GM12864 (cell line): ENCODE data around the gene IL5.
"Not testable (repeated sequence)": the region's sequence is repeated elsewhere in the genome, so short reads cannot be mapped to it uniquely, and the experiment has no call there.

Experiments
- DNase-seq: peaks from one replicate; pipeline ENCODE4 v3.0.0-alpha.2; 2011; ENCODE audit warnings: low read depth
- H3K4me3 ChIP-seq: 2 replicates; pipeline ENCODE4 v1.5.1; 2011; ENCODE audit warnings: mild to moderate bottlenecking, low read depth, low read length, control low read depth
- TF ChIP-seq, protein P1 (sequence below): IDR thresholded peaks from 2 replicates; pipeline ENCODE4 v1.5.1; 2011; ENCODE audit warnings: low read depth, mild to moderate bottlenecking, moderate library complexity, low read length, control low read depth, inconsistent platforms; ENCODE audit errors: missing control alignments

The IL5 gene

DNA sequence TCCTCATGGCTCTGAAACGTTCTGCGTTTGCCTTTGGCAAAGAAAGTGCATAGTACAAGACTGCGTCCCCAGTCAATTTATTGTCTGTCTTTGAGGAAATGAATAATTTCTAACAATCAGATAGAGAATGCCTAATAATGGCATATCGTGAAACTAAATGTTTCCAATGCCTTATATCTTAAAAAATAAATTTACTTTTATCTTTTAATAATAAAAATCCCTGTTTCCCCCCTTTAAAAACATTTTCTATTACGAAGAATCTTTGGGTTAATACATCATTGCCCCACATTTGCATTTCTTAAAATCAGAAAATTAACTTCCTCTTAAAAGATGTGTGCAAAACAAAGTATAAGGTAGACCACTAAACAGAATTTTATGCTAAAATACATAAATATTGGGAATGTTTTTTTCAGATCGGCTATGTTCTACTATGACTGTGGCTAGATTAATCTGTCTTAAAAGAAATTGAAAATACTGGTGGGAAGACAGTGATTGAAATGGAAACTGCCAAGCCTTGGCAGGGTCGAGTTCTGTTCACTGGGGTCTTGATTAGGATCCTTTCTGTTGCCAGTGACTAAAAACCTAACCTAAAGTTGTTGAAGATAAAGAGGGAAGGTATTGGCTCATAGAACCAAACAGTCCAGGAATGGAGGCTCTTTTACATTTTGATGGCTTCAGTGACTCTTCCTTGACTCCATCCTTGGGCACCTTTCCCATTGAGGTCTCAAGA is at the start of gene IL5:
IL5 (minus strand) TSS at position 51 of the 730 bp plus-strand sequence; CDS start at position 7, 44 bp downstream.
- TF ChIP-seq, protein P1, sequence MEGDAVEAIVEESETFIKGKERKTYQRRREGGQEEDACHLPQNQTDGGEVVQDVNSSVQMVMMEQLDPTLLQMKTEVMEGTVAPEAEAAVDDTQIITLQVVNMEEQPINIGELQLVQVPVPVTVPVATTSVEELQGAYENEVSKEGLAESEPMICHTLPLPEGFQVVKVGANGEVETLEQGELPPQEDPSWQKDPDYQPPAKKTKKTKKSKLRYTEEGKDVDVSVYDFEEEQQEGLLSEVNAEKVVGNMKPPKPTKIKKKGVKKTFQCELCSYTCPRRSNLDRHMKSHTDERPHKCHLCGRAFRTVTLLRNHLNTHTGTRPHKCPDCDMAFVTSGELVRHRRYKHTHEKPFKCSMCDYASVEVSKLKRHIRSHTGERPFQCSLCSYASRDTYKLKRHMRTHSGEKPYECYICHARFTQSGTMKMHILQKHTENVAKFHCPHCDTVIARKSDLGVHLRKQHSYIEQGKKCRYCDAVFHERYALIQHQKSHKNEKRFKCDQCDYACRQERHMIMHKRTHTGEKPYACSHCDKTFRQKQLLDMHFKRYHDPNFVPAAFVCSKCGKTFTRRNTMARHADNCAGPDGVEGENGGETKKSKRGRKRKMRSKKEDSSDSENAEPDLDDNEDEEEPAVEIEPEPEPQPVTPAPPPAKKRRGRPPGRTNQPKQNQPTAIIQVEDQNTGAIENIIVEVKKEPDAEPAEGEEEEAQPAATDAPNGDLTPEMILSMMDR, result no peak

GRCh38 chr5:132592521-132592920 is 49.2 kb upstream of the IL5 start:
- TF ChIP-seq, protein P1, result no peak

More for the DNA sequence above, at the start of gene IL5:
- H3K4me3 ChIP-seq, result no peak within 1 kb of the TSS
- DNase-seq, result no peak

DNA sequence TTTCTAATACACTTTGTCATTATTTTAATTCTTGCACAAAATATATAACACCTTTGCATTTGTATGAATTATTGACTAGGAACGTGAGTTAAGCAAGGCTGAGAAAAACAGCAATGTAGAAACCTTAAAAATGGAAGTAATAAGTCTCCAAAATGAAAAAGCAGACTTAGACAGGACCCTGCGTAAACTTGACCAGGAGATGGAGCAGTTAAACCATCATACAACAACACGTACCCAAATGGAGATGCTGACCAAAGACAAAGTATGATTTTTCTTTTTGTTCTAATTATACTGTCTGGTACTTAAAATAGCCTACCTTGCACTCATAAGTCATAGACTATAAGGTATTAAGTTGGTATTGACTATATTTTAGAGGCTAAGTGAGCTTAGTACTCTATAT is 47.8 kb upstream of the IL5 start:
- H3K4me3 ChIP-seq, result no peak overlapping the region
- DNase-seq, result no peak
- TF ChIP-seq, protein P1, result no peak

More at GRCh38 chr5:132592521-132592920, 49.2 kb upstream of the IL5 start:
- H3K4me3 ChIP-seq, result no peak overlapping the region
- no peak for DNase-seq

DNA sequence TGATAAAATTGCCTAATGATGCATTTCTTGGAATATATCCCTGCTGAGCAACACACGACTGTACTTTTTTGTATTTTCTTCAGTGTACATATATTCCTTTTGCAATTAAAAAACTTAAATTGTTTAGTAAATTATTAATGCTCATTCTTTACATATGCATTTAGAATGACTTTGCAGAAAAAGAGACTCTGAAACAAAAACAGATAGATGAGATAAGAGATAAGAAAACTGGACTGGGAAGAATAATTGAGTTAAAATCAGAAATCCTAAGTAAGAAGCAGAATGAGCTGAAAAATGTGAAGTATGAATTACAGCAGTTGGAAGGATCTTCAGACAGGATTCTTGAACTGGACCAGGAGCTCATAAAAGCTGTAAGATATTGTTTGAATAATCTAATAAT is 46.1 kb upstream of the IL5 start:
- no peak for DNase-seq
- TF ChIP-seq, protein P1, result no peak
- H3K4me3 ChIP-seq, result no peak overlapping the region

- no peak for DNase-seq
- TF ChIP-seq, protein P1, result no peak
- no peak overlapping the region for H3K4me3 ChIP-seq
Measured at GRCh38 chr5:132586063-132586462, 42.7 kb upstream of the IL5 start.

DNA sequence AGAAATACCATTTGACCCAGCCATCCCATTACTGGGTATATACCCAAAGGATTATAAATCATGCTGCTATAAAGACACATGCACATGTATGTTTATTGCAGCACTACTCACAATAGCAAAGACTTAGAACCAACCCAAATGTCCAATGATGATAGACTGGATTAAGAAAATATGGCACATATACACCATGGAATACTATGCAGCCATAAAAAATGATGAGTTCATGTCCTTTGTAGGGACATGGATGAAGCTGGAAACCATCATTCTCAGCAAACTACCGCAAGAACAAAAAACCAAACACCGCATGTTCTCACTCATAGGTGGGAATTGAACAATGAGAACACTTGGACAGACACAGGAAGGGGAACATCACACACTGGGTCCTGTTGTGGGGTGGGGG is 41.2 kb upstream of the IL5 start:
- not testable (repeated sequence) for H3K4me3 ChIP-seq, DNase-seq

- DNase-seq, result no peak
- no peak overlapping the region for H3K4me3 ChIP-seq
Measured at GRCh38 chr5:132576123-132576522, 32.8 kb upstream of the IL5 start.

More at GRCh38 chr5:132576123-132576522, 32.8 kb upstream of the IL5 start:
- TF ChIP-seq, protein P1, result no peak
